ENCODE measurements around the gene KPNB1.

KPNB1 gene

GRCh38 chr17:47705536-47706530 is 56.1 kb downstream of the KPNB1 start:
- H3K27ac ChIP-seq: no peak overlapping the region
- TF ChIP-seq, protein P1, sequence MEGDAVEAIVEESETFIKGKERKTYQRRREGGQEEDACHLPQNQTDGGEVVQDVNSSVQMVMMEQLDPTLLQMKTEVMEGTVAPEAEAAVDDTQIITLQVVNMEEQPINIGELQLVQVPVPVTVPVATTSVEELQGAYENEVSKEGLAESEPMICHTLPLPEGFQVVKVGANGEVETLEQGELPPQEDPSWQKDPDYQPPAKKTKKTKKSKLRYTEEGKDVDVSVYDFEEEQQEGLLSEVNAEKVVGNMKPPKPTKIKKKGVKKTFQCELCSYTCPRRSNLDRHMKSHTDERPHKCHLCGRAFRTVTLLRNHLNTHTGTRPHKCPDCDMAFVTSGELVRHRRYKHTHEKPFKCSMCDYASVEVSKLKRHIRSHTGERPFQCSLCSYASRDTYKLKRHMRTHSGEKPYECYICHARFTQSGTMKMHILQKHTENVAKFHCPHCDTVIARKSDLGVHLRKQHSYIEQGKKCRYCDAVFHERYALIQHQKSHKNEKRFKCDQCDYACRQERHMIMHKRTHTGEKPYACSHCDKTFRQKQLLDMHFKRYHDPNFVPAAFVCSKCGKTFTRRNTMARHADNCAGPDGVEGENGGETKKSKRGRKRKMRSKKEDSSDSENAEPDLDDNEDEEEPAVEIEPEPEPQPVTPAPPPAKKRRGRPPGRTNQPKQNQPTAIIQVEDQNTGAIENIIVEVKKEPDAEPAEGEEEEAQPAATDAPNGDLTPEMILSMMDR (conservative IDR thresholded peaks at IDR 0.05; ENCODE audit: low read depth): no peak
- ChIA-PET CTCF (no interaction called here), POLR2A (ENCODE audit: low non-redundant PET) (no interaction called here)
- DNase-seq (ENCODE audit: low spot score): no peak

DNA sequence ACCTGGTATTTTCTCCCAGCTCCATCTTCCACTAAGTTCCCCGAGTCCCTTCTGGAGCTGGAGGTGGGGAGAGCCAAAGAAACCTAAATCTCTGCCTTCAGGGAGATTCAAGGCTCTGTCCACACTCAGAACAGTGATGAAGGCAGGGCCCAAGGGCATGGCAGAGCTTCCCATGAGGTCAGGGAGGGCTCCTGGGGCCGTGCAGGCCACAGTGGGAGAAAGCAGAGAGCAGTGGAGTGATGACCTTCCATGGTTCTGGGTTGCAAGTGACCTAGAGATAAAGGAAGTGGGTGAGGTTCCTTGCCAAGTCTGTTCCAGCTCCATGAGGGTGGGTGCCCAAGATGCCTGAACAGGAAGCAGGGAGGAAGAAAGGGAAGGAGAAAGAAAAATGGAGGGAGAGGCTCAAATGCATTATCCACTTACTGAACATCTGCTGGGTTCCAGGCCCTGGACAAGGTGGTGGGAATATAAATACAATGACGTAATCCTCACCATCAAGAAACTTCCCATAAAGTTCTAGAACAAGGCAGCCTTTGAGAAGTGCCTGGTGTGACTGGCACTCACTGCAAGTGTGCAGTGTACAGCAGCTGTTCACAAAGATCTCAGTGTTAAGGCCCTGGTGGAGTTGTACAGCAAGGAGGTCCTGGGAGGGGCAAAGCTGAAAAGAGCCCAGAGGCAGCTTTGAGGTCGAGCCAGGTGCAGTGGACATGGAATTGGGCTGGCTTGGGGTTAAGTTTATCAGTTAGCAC is 57.5 kb downstream of the KPNB1 start:
- no peak for DNase-seq (ENCODE audit: low spot score)
- CTCF ChIA-PET: interaction anchor here (2.3 kb wide), 1 partner anchor 9 kb away, joined by 12 read pairs; no protein-coding TSS in a partner anchor
- POLR2A ChIA-PET (ENCODE audit: low non-redundant PET): no interaction called here
- TF ChIP-seq, protein P1 (conservative IDR thresholded peaks at IDR 0.05; ENCODE audit: low read depth): no peak
- H3K27ac ChIP-seq: no peak overlapping the region

DNA sequence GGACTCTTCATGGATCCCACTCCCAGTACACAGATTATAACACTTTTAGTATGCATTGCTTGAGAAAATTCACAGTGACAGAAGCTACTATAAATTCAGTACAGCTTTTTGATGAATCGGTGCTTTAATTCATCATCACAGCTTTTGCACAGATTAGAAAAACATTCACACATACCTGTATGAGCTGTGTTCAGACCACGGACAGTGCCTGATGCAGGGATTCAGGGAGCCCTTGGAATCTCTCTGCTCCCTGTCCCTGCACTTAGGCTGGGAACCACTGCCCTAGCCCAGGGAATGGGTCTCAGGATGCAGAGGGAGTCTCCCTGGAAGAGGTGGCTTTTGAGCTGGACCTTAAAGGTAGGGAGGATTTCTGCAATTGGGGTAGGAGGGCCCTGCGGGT is 58.2 kb downstream of the KPNB1 start:
- H3K27ac ChIP-seq: no peak overlapping the region
- TF ChIP-seq, protein P1 (conservative IDR thresholded peaks at IDR 0.05; ENCODE audit: low read depth): no peak
- no peak for DNase-seq (ENCODE audit: low spot score)
- ChIA-PET CTCF (interaction anchor here (2.3 kb wide), 1 partner anchor 9 kb away, joined by 12 read pairs; no protein-coding TSS in a partner anchor), POLR2A (ENCODE audit: low non-redundant PET) (no interaction called here)

DNA sequence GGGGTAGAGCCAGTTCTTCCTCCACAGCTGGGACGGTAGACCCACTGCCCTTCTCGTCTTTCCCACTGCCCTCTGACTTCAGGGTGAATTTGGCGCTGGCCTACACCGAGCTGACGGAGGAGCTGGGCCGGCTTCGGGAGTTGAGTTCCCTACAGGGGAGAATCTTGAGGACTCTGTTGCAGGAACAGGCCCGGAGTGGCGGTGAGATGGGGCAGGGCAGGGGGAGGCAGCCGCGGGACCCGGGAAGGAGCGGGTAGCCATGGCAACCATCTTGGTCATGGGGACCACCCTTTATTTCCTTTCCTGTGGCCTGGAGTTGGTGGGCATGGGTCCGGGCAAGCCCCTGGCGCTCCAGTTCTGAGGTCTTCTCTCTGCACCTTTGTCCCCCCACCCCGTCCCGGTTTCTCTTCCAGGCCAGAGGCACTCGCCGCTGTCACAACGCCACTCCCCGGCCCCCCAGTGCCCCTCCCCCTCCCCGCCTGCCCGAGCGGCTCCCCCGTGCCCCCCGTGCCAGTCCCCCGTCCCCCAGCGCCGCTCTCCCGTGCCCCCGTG is 58.7 kb downstream of the KPNB1 start:
- ChIA-PET POLR2A (ENCODE audit: low non-redundant PET) (no interaction called here), CTCF (interaction anchor here (2.3 kb wide), 1 partner anchor 10 kb away, joined by 12 read pairs; no protein-coding TSS in a partner anchor)
- TF ChIP-seq, protein P1 (conservative IDR thresholded peaks at IDR 0.05; ENCODE audit: low read depth): no peak
- no peak for DNase-seq (ENCODE audit: low spot score)
- no peak overlapping the region for H3K27ac ChIP-seq

DNA sequence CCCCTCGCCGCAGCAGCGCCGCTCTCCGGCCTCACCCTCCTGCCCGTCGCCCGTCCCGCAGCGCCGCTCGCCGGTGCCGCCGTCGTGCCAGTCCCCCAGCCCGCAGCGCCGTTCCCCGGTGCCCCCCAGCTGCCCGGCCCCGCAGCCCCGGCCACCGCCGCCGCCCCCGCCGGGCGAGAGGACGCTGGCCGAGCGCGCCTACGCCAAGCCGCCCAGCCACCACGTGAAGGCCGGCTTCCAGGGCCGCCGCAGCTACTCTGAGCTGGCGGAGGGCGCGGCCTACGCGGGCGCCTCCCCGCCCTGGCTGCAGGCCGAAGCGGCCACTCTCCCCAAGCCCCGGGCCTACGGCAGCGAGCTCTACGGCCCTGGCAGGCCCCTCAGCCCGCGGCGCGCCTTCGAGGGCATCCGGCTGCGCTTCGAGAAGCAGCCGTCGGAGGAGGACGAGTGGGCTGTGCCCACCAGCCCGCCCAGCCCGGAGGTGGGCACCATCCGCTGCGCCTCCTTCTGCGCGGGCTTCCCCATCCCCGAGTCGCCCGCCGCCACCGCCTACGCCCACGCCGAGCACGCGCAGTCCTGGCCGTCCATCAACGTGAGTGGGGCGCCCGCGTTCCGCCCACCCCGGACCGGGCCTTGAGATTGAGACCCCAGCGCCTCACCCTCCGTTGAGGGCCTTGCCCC is 59.3 kb downstream of the KPNB1 start:
- no peak overlapping the region for H3K27ac ChIP-seq
- ChIA-PET CTCF (interaction anchor here (2.3 kb wide), 1 partner anchor 10 kb away, joined by 12 read pairs; no protein-coding TSS in a partner anchor), POLR2A (ENCODE audit: low non-redundant PET) (no interaction called here)
- no peak for DNase-seq (ENCODE audit: low spot score)
- TF ChIP-seq, protein P1 (conservative IDR thresholded peaks at IDR 0.05; ENCODE audit: low read depth): no peak
